ENCODE data around the gene CFAP119. TPM values are rescaled to one million over a fixed set of nuclear protein-coding genes. Genes with fewer than 3 reads are reported as not detected.
A peak's percentile ranks its signal among the peaks of the same experiment; 100 is the strongest.

CFAP119 gene
- total RNA-seq, 1 donor from 2014 or later: 5.5 TPM

GRCh38 chr16:30744183-30744582, 17.7 kb downstream of the CFAP119 start:
- Histone ChIP-seq H3K4me1 (peaks cover 22% of the 10 kb centered on the region), H3K27ac (no peak overlapping the region), H3K9me3 (no peaks in the 10 kb centered on the region), H3K27me3 (no peaks in the 10 kb centered on the region), H3K4me3 (no peak overlapping the region), H3K36me3 (peaks cover 43% of the 10 kb centered on the region)
- ATAC-seq (no peak), DNase-seq (no peak)
- intact Hi-C loops (cut with DNase I): no loop called here
- no peak for TF ChIP-seq CTCF (IDR thresholded peaks at IDR 0.05)

- H3K9me3 ChIP-seq: no peaks in the 10 kb centered on the region
- H3K36me3 ChIP-seq: peaks cover 48% of the 10 kb centered on the region
- DNase-seq (no peak), ATAC-seq (no peak)
- H3K27me3 ChIP-seq: no peaks in the 10 kb centered on the region
- H3K4me3 ChIP-seq: no peak overlapping the region
- TF ChIP-seq CTCF (IDR thresholded peaks at IDR 0.05): no peak
- no peak overlapping the region for H3K27ac ChIP-seq
- peaks cover 22% of the 10 kb centered on the region for H3K4me1 ChIP-seq
- intact Hi-C loops (cut with DNase I): no loop called here
These were observed 18.1 kb downstream of the CFAP119 start for GRCh38 chr16:30743716-30744115.

GRCh38 chr16:30741461-30741914, 20.4 kb downstream of the CFAP119 start:
- peaks cover 15% of the 10 kb centered on the region for H3K4me1 ChIP-seq
- H3K27ac ChIP-seq: peak overlapping the region; percentile 80
- intact Hi-C loops (cut with DNase I): no loop called here
- H3K27me3 ChIP-seq: no peaks in the 10 kb centered on the region
- peaks cover 70% of the 10 kb centered on the region for H3K36me3 ChIP-seq
- ATAC-seq (peak; percentile 91), DNase-seq (peak; percentile 84)
- H3K9me3 ChIP-seq: no peaks in the 10 kb centered on the region
- H3K4me3 ChIP-seq: peak overlapping the region; percentile 37
- TF ChIP-seq CTCF (IDR thresholded peaks at IDR 0.05): no peak

GRCh38 chr16:30740364-30741251, 21.3 kb downstream of the CFAP119 start:
- H3K36me3 ChIP-seq: peaks cover 78% of the 10 kb centered on the region
- H3K4me1 ChIP-seq: peaks cover 15% of the 10 kb centered on the region
- DNase-seq (peak; percentile 93), ATAC-seq (peak; percentile 89)
- H3K27ac ChIP-seq: peak overlapping the region; percentile 80
- intact Hi-C loops (cut with DNase I): no loop called here
- no peak for TF ChIP-seq CTCF (IDR thresholded peaks at IDR 0.05)
- no peaks in the 10 kb centered on the region for H3K9me3 ChIP-seq
- H3K4me3 ChIP-seq: peak overlapping the region; percentile 37
- no peaks in the 10 kb centered on the region for H3K27me3 ChIP-seq

GRCh38 chr16:30738984-30739951, 22.6 kb downstream of the CFAP119 start:
- no peaks in the 10 kb centered on the region for H3K9me3 ChIP-seq
- intact Hi-C loops (cut with DNase I): no loop called here
- ATAC-seq: no peak
- no peaks in the 10 kb centered on the region for H3K27me3 ChIP-seq
- no peak overlapping the region for H3K4me3 ChIP-seq
- no peak for DNase-seq
- peak overlapping the region; percentile 80 for H3K27ac ChIP-seq
- H3K4me1 ChIP-seq: peaks cover 15% of the 10 kb centered on the region
- peaks cover 77% of the 10 kb centered on the region for H3K36me3 ChIP-seq
- no peak for TF ChIP-seq CTCF (IDR thresholded peaks at IDR 0.05)
